ENCODE results near the gene GCNT4.

GRCh38 chr5:75052192-75053053 is at the start of gene GCNT4:
- no peak for TF ChIP-seq CTCF (IDR thresholded peaks at IDR 0.05 in 4 of 5, conservative IDR thresholded peaks at IDR 0.05 in 1 of 5)
- no peak for TF ChIP-seq POLR2A (IDR thresholded peaks at IDR 0.05)

Measured in gastrocnemius medialis (tissue), 4 donors.